Measurements from ENCODE around the gene SOCS4.
"Not testable (repeated sequence)": the region's sequence is repeated elsewhere in the genome, so short reads cannot be mapped to it uniquely, and the experiment has no call there.

SOCS4 gene

GRCh38 chr14:55052269-55052930 lies 25.4 kb downstream of the SOCS4 start:
- no peak for DNase-seq

- DNase-seq, result no peak
Observed at GRCh38 chr14:55053018-55053417, 26.0 kb downstream of the SOCS4 start.

- DNase-seq, result no peak
Observed at GRCh38 chr14:55053500-55053899, 26.5 kb downstream of the SOCS4 start.

DNA sequence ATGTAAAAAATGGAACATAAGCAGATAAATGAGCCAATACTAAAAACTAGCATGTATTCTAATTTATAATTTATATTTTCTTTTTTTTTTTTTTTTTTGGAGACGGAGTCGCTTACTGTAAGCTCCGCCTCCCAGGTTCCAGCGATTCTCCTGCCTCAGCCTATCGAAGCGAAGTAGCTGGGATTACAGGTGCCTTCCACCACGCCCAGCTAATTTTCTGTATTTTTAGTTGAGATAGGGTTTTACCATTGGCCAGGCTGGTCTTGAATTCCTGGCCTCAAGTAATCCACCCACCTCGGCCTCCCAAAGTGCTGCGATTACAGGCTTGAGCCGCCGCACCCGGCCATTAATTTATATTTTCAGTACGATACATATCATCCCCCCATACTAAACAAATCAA lies 27.1 kb downstream of the SOCS4 start:
- DNase-seq, result no peak

DNA sequence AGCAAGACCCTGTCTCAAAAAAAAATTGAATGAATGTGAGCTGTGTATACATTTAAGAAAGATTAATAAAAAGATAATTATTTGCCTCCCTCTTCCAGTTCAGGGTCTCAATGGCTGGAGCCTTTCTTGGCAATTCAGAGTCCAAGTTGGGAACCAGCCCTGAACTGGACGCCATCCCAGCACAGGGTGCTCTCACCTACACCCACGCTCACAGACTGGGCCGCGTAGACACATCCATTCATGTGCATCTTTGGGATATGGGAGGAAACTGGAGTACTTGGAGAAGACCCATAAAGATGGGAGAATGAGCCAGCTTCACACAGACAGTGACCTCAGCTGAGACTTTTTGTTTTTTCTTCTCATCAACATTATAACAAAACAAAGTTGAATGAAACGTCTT lies 30.9 kb downstream of the SOCS4 start:
- no peak for DNase-seq

DNA sequence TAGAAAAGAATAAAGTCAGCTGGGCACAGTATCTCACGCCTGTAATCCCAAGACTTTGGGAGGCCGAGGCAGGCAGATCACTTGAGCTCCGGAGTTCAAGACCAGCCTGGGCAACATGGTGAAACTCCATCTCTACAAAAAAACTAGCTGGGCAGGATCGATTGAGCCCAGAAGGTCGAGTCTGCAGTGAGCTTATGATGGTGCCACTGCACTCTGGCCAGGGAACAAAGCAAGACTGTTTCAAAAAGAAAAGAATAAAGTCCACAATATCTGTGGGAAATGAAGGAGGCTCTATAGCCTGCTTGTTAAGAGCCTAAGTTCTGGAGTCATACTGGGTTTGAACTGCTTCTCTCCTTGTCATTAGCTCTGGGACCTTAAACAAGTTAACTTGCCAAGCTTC lies 32.3 kb downstream of the SOCS4 start:
- DNase-seq, result no peak

- no peak for DNase-seq
Observed at GRCh38 chr14:55062517-55063351, 35.7 kb downstream of the SOCS4 start.

DNA sequence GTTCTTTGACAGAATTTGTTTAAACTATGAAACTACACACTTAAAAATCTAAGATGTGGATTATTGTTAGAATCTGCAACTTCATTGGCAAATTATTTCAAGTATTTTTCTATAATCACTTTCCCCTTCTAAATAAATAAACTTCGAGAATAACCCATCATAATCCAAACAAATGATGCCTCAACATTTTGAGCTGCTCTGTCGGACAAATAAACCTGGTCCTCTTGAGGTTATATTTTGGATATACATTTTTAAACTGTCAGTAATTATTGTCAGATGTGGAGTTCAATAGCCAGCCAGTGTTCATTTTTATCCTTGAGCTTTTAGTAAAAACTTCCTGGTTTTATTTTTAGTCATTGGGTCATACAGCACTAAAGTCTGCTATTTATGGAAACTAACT lies 37.9 kb downstream of the SOCS4 start:
- DNase-seq, result not testable (repeated sequence)

- no peak for DNase-seq
Observed at GRCh38 chr14:55065411-55065810, 38.4 kb downstream of the SOCS4 start.

DNA sequence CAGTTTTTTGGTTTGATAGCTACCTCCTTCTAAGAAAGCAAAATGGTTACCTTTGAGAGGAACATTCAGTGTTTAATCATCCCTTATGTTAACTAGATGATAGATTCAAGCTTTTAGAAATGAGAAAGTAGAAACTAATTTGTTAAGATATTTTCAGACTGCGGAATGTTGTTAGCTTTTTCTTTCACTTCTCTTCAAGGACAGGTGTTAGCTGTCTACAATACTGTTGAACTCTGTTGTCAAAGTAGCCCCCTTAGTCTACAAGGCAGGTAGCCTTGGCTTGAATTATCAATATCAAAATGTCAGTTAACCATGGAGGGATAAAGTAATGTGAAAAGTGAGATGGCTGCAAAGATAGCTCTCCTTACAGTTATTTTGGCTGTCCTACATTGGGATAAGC lies 39.2 kb downstream of the SOCS4 start:
- DNase-seq, result no peak

DNA sequence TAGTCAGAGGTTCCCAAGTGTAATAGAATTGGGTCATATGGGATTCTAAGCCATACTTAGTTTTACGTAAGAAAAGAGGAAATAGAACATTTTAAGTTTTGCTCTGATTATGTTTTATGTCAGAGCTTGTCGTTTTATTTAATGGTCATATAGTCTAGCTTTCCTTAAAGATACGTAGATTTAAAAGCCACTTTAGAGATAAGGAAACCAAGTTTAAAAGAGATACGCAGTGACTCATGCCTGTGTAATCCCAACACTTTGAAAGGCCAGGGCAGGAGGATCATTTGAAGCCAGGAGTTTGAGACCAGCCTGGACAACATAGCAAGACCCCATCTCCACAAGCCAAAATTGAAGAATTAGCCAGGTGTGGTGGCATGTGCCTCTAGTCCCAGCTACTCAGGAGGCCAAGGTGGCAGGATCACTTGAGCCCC lies 44.0 kb downstream of the SOCS4 start:
- no peak for DNase-seq

GRCh38 chr14:55071870-55072640 lies 45.0 kb downstream of the SOCS4 start:
- peak; percentile 57 for DNase-seq

GRCh38 chr14:55073856-55074255 lies 46.8 kb downstream of the SOCS4 start:
- DNase-seq, result no peak

DNA sequence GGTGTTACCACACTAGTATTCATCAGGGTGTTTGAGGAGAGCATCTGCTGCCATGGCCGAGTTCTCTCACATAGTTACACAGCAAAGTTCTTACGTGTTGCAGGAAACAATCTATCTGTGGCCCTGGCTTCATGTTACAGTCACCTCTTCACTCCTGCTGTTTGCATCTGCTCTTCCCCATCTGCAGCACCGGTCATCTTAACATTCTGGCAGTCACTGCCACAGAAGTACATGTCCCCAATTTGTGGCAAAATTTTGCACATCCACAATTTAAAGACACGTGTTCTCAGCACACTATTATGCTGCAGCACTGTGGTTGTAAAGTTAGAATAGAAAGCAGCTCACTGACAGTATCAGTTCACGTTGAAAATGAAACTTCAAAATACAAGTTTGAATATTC lies 47.6 kb downstream of the SOCS4 start:
- no peak for DNase-seq

DNA sequence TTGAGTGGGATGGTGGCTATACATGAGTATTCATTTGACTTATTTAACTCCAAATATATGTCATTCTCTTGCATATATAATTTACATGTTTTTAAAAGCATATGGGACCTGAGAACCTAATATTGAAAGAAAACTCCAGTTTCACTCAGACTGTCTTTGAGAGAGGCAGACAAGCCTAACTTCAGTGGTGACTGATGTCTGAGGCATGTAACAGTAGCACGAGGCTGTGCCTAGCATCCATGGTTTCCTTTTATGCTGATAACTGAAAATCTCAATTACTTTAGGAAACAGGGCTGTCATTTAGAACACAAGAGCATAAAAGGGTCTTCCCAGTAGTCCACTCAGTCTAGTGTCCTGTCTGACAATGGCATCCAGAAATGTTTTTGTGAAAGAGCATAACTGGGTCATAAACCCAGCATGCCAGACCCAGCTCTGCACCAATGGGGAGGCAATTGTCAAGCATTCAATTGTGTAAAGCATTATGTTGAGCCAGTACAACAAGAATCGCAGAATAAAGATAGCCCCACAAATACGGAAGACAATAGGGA lies 48.7 kb downstream of the SOCS4 start:
- DNase-seq, result no peak

DNA sequence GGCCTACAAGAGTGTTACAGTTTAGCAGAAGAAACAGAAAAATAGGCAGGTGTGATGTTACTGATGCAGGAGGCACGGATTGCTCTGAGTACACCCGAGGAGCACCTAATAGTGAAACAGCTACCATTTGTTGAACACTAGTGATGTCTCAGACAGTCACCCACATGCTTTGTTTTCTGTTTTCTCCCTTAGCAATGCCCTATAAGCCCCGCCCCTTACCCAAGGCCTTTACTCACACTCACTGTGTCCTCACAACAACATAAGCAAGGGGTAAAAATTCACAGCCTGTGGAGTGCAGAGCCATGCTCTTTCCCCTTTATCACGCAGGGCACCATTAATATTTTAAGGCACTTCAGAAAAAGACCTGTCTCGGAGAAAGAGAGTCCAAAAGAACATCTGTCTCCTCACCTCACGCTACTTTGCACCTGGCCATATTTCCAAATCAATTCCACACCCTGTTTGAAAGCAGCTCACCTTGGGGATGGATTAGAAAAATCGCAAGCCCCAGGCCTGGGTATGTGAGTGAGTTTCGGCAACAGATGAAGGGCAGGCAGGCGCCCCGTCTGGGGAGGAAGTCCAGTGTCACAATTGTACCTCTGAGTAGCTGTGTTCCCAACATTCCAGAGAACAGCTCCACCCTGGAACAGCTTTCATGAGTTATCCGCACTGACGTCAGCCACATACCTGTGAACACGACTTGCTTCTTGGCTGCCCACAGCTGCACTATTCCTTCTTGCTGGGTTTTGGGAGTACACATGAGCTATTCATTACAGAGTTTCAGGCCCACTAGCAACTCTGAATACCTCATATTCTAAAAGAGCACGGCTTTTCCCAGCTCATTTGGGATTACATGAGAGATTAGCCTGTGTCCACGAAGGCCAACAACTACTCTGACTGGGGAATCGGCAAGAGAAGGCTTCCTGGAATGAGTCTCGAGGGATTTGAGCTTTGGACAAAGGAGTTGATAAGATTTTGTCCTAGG lies 50.4 kb downstream of the SOCS4 start:
- no peak for DNase-seq

DNA sequence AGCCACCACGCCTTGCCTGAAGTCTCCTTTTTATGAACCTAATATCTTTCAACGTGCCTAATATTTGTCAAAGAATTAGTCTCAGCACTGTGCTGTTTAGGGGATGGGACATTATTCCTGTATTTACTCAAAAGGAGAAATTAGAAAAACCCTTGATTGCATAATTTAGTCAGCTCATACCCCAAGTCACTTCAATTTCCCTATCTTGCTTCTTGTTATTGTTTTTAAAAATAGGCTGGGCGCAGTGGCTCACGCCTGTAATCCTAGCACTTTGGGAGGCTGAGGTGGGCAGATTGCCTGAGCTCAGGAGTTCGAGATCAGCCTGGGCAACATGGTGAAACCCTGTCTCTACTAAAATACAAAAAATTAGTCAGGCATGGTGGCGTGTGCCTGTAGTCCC lies 52.9 kb downstream of the SOCS4 start:
- DNase-seq, result not testable (repeated sequence)

GRCh38 chr14:55084401-55085059 lies 57.5 kb downstream of the SOCS4 start:
- DNase-seq, result no peak

GRCh38 chr14:55085060-55085660 lies 58.1 kb downstream of the SOCS4 start:
- DNase-seq, result no peak

DNA sequence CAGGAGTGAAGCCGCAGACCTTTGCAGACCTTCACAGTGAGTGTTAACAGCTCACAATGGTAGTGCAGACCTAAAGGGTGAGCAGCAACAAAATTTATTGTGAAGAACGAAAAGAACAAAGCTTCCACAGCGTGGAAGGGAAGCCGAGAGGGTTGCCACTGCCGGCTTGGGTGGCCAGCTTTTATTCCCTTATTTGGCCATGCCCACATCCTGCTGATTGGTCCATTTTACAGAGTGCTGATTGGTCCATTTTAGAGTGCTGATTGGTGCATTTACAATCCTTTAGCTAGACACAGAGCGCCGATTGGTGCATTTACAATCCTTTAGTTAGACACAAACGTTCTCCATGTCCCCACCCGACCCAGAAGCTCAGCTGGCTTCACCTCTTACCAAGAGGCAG lies 59.9 kb downstream of the SOCS4 start:
- DNase-seq, result no peak

DNA sequence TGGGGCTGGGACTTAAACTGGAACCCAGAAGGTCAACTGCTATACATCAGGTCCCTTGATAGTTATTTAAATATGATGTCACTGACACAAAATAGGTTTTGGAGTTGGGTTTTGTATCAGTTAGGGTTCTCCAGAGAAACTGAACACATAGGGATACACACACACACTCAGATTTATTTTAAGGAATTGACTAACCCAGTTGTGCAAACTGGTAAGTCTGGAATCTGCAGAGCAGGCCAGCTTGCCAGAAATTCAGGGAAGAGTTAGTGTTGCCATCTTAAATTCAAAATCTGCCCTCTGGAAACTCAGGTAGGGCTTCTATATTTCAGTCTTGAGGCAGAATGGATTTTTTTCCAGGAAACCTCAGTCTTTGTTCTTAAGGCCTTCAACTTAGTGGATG lies 61.3 kb downstream of the SOCS4 start:
- no peak for DNase-seq
